Omental fat pad (tissue), 4 donors: ENCODE measurements around the gene FNBP1. TPM values are rescaled to one million over a fixed set of nuclear protein-coding genes. Genes with fewer than 3 reads are reported as not detected.

ENCODE experiments used
- ATAC-seq: fragments of 150-250 bp; one replicate; pipeline ENCODE4 v1.9.1; 2016; ENCODE audit warnings: mild to moderate bottlenecking, moderate library complexity; ENCODE audit not compliant: low FRiP score
- DNase-seq: peaks from one replicate; pipeline ENCODE4 v3.0.0-alpha.2; 2019; ENCODE audit warnings: low spot score
- CTCF ChIP-seq, 3 donors: fragments of 450-650 bp; IDR thresholded peaks; one replicate each; pipeline ENCODE4 v1.5.1; 2016 to 2017; ENCODE audit warnings: antibody characterized with exemption in 3 of 3, mild to moderate bottlenecking in 3 of 3, moderate library complexity in 2 of 3
- total RNA-seq, 4 donors: library from RNA; depleted of rRNA; stranded (reverse); fragments of >200 nt; gene quantifications; one replicate each; pipeline ENCODE4 v1.1.0, GENCODE V29; 2016

The FNBP1 gene
- total RNA-seq, 4 donors from 2014 or later = 38.7 to 53.4 (median 45.9) TPM

GRCh38 chr9:129866394-129867135 lies 176.4 kb downstream of the FNBP1 start:
- no peak for TF ChIP-seq CTCF (IDR thresholded peaks at IDR 0.05)
- ATAC-seq = no peak
- no peak for DNase-seq

- DNase-seq = no peak
- TF ChIP-seq CTCF (IDR thresholded peaks at IDR 0.05) = no peak
- ATAC-seq = no peak
Measured at GRCh38 chr9:129865668-129866320, 177.2 kb downstream of the FNBP1 start.

- no peak for TF ChIP-seq CTCF (IDR thresholded peaks at IDR 0.05)
- no peak for DNase-seq
- ATAC-seq = no peak
Measured at GRCh38 chr9:129864991-129865647, 177.9 kb downstream of the FNBP1 start.

GRCh38 chr9:129863059-129863690 lies 179.8 kb downstream of the FNBP1 start:
- no peak for DNase-seq
- ATAC-seq = no peak
- no peak for TF ChIP-seq CTCF (IDR thresholded peaks at IDR 0.05)

- TF ChIP-seq CTCF (IDR thresholded peaks at IDR 0.05) = no peak
- DNase-seq = no peak
- no peak for ATAC-seq
Measured at GRCh38 chr9:129861447-129861827, 181.6 kb downstream of the FNBP1 start.

GRCh38 chr9:129860653-129861446 lies 182.1 kb downstream of the FNBP1 start:
- no peak for DNase-seq
- ATAC-seq = no peak
- no peak for TF ChIP-seq CTCF (IDR thresholded peaks at IDR 0.05)
